IPS-20b (cell line): Measurements from ENCODE around the gene CERS6.
A peak's percentile ranks its signal among the peaks of the same experiment; 100 is the strongest.
"Not testable (repeated sequence)": the region's sequence is repeated elsewhere in the genome, so short reads cannot be mapped to it uniquely, and the experiment has no call there.

ENCODE experiments used
- H3K27ac ChIP-seq: one replicate; pipeline ENCODE4 v1.5.1; 2013; ENCODE audit warnings: low read length
- H3K27me3 ChIP-seq: 2 replicates; pipeline ENCODE4 v1.6.1; 2013; ENCODE audit warnings: mild to moderate bottlenecking, low read length, inconsistent platforms; ENCODE audit not compliant: insufficient read depth
- H3K36me3 ChIP-seq: 2 replicates; pipeline ENCODE4 v1.6.1; 2013; ENCODE audit warnings: low read depth, mild to moderate bottlenecking, inconsistent platforms, low read length, moderate library complexity; ENCODE audit not compliant: insufficient read depth
- H3K4me1 ChIP-seq: 2 replicates; pipeline ENCODE4 v1.6.1; 2013; ENCODE audit warnings: mild to moderate bottlenecking, control low read depth, inconsistent platforms, low read length, moderate library complexity; ENCODE audit not compliant: insufficient read depth
- H3K4me3 ChIP-seq: 2 replicates; pipeline ENCODE4 v1.5.1; 2013; ENCODE audit warnings: mild to moderate bottlenecking, low read length, inconsistent platforms
- H3K9ac ChIP-seq: 2 replicates; pipeline ENCODE4 v1.6.1; 2013; ENCODE audit warnings: low read depth, mild to moderate bottlenecking, inconsistent platforms, low read length, moderate library complexity
- H3K9me3 ChIP-seq: 2 replicates; pipeline ENCODE4 v1.6.1; 2013; ENCODE audit warnings: mild to moderate bottlenecking, low read depth, low read length, inconsistent platforms; ENCODE audit not compliant: insufficient read depth

Gene CERS6

DNA sequence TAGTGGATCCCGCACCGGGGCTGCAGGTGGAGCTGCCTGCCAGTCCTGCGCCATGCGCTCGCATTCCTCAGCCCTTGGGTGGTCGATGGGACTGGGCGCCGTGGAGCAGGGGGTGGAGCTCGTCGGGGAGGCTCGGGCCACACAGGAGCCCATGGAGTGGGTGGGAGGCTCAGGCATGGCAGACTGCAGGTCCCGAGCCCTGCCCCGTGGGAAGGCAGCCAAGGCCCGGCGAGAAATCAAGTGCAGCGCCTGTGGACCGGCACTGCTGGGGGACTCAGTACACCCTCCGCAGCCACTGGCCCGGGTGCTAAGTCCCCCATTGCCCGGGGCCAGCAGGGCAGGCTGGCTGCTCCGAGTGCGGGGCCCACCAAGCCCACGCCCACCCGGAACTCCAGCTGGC, 201.3 kb downstream of the CERS6 start:
- peaks cover 21% of the 10 kb centered on the region for H3K4me1 ChIP-seq
- H3K27ac ChIP-seq, H3K4me3 ChIP-seq, H3K27me3 ChIP-seq, H3K9me3 ChIP-seq, H3K36me3 ChIP-seq, H3K9ac ChIP-seq: not testable (repeated sequence)

DNA sequence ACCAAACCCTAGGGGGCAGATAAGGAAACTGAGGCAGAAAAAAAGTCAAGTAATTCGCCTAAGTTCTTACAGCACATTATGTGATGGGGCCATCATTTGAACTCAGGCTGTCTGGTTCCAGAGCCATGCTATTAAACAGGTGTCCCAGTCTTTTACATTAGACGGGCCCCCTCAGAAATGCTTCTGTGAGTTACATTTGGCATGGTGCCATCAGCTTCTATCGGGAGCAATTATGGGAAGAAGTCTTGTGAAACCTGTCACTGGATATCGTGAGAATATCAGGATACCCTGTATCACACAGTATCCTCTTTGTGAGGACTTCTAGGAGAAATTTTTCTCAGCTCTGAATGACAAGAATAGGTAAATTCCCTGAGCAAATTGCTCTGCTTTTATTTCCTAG, 202.6 kb downstream of the CERS6 start:
- Histone ChIP-seq H3K27ac (no peak overlapping the region), H3K9me3 (no peaks in the 10 kb centered on the region), H3K4me3 (no peak overlapping the region), H3K27me3 (no peaks in the 10 kb centered on the region), H3K4me1 (peaks cover 22% of the 10 kb centered on the region), H3K36me3 (no peaks in the 10 kb centered on the region), H3K9ac (no peak overlapping the region)

DNA sequence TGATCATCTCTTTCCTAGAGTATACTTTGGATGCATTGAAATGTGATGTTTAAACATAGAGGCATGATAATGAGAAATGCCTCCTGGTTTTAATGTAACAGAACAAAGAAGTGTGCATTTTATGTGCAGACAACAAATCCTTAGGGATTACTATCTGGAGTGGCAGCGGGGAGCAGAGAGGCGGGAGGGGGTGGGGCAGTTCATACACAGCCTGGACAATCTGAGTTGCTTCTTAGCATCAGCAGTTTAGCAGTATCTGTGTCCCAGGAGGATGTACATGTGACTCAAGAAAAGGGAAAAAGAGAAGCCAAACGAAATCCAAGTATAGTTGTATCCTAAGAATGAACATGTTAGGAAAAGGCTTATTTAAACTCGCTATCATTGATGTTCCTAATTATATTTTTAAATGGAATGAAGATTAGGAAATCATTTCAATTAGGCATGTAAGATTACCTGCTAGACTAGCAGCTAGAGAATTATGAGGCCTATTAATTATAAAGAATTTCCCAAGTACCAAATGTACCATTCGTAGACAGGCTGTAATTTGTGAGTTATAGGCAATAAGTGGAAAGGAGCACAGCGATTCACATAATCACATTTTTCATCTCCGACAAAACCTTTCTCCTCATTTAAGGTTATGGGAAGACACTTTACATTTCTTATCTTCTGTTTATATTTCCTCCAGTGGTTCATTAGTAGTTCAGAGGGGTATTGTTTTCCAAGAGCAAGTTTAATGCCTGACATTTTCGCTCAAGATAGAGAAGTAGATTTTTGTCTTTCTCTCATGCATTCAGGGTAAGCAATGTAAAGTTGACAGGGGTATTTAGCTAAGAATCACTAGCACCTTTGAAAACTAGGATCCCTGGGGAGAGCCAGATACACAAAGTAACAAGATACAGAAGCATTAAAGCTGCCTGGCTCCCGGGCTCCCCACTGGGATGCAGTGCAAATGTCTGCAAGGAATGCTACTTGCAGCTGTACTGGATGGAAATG, 205.1 kb downstream of the CERS6 start:
- Histone ChIP-seq H3K4me1 (peaks cover 22% of the 10 kb centered on the region; the same call in 1 of the 2 replicates), H3K36me3 (no peaks in the 10 kb centered on the region), H3K4me3 (0 out of 2 replicates have a peak overlapping the region, but pooled peaks have one; percentile 9), H3K27ac (no peak overlapping the region), H3K9me3 (no peaks in the 10 kb centered on the region), H3K9ac (no peak overlapping the region), H3K27me3 (no peaks in the 10 kb centered on the region)

DNA sequence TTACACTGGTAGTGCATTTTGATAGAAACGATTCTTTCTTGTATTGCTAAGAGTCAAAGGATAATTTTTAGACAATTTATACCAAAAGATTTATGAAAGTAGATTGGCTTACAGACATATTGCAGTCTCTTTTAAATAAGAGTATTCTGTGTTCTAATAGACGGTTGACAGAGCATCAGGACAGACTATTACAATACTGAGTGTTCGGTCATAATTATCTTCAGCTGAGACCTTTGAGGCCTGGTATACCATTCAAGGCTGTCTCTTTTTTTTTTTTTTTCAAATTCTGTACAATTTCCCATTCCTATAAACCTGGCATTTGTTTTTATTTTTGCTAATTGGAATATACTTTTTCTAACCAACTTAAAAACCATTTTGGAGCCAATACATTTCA, 205.8 kb downstream of the CERS6 start:
- no peaks in the 10 kb centered on the region for H3K9me3 ChIP-seq
- no peaks in the 10 kb centered on the region for H3K27me3 ChIP-seq
- H3K4me3 ChIP-seq, result 0 out of 2 replicates have a peak overlapping the region, but pooled peaks have one; percentile 9
- no peak overlapping the region for H3K9ac ChIP-seq
- peaks cover 22% of the 10 kb centered on the region; the same call in 1 of the 2 replicates for H3K4me1 ChIP-seq
- no peaks in the 10 kb centered on the region for H3K36me3 ChIP-seq
- H3K27ac ChIP-seq, result no peak overlapping the region

DNA sequence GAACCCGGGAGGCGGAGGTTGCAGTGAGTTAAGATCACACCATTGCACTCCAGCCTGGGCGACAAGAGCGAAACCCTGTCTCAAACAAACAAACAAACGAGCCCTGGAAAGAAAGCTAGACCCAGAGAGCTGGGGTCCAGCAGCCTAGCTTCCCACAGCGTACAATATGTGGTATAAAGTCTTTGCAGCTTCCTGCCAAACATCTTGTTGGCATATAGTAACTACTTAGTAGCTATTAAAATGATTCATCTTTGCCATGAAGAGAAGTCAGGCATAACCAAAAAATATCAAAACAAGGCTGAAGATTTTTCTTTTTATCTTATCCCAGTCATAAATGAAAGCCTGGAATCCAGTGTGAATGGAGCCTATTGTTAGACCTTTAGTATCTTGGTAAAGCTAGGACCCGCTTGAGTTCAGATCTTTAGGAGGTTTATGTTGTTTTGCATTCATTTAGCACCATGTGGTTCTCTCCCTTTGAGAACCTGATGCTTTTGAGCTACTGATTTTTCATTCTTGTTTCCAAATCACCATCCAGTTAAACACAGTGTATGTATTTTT, 206.7 kb downstream of the CERS6 start:
- Histone ChIP-seq H3K9me3 (no peaks in the 10 kb centered on the region), H3K27ac (no peak overlapping the region), H3K36me3 (no peaks in the 10 kb centered on the region), H3K4me3 (no peak overlapping the region), H3K4me1 (peaks cover 22% of the 10 kb centered on the region; the same call in 1 of the 2 replicates), H3K9ac (no peak overlapping the region), H3K27me3 (no peaks in the 10 kb centered on the region)

DNA sequence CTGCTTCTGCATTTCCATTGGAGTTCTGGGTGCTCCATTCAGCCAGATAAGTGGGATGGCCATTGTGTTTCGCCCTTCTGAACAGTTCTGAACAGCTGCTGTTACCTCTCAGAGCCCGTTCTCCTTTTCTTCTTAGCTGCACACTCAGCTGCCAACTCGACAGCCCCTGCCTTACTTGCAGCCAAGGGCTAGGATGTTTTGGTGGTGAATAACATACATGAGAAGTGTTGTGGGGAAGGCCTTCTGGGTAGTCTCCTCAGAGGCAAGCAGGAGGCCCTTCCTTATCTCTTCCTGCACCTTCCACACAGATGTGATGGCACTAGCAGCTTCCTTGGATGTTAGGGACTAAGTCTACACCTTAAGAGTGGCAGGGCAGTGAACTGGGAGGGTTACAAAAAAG, 207.9 kb downstream of the CERS6 start:
- Histone ChIP-seq H3K36me3 (no peaks in the 10 kb centered on the region), H3K9me3 (no peaks in the 10 kb centered on the region), H3K4me3 (no peak overlapping the region), H3K9ac (no peak overlapping the region), H3K27me3 (no peaks in the 10 kb centered on the region), H3K4me1 (peaks cover 22% of the 10 kb centered on the region; the same call in 1 of the 2 replicates), H3K27ac (no peak overlapping the region)

DNA sequence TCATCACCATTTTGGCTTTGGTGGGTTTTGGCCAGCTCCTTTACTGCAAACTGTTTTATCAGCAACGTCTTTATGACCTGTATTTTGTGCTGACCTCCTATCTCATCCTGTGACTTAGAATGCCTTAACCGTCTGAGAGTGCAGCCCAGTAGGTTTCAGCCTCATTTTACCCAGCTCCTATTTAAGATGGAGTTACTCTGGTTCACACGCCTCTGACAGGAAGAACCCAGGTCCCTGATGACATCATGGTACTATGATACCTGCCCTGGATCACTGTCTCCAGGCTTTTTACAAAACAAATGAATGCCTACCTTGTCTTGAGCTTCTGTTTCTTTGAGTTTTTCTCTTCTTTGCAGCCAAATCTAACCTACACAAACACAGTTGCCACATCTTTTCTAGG, 208.6 kb downstream of the CERS6 start:
- not testable (repeated sequence) for H3K4me3 ChIP-seq, H3K9ac ChIP-seq

DNA sequence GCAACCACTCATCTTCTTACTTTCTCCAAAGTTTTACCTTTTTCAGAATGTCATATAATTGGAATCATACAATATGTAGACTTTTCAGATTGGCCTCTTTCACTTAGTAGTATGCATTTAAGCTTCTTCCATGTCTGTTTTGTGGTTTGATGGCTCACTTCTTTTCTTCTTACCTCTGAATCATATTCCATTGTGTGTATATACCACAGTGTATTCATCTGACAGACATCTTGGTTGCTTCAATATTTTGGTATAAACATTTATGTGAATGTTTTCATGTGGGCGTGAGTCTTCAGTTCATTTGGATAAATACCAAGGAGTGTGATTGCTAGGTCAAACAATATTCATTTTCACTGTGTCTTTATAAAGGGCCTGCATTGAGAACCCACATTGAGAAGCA, 210.3 kb downstream of the CERS6 start:
- Histone ChIP-seq H3K27me3 (no peaks in the 10 kb centered on the region), H3K4me3 (no peak overlapping the region), H3K27ac (no peak overlapping the region), H3K36me3 (no peaks in the 10 kb centered on the region), H3K9ac (no peak overlapping the region), H3K9me3 (no peaks in the 10 kb centered on the region), H3K4me1 (peaks cover 10% of the 10 kb centered on the region)

More for the DNA sequence above, 208.6 kb downstream of the CERS6 start:
- H3K9me3 ChIP-seq, H3K27ac ChIP-seq, H3K27me3 ChIP-seq, H3K36me3 ChIP-seq: not testable (repeated sequence)
- H3K4me1 ChIP-seq, result peaks cover 22% of the 10 kb centered on the region

DNA sequence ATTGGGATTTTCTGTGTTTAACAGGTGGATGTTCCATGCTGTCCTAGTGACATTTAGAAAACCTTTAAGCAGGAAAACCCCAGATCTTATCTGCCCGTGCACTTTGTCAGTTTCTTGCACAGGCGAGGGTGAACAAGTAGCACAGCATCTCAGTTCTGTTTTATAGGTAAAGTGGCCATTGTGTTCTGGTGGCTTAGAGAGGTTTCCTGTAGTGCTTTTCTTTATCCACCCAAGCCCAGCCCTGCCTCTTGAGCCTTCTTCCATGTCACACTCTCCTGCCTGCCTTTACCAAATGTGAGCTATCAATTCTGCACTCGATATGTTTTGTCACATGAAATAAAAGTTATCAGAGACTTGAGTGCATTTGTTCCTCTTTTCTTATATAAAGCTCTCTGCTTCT, 211.1 kb downstream of the CERS6 start:
- Histone ChIP-seq H3K36me3 (no peaks in the 10 kb centered on the region), H3K9ac (no peak overlapping the region), H3K27me3 (no peaks in the 10 kb centered on the region), H3K9me3 (no peaks in the 10 kb centered on the region), H3K27ac (no peak overlapping the region), H3K4me3 (no peak overlapping the region), H3K4me1 (peaks cover 4% of the 10 kb centered on the region)

DNA sequence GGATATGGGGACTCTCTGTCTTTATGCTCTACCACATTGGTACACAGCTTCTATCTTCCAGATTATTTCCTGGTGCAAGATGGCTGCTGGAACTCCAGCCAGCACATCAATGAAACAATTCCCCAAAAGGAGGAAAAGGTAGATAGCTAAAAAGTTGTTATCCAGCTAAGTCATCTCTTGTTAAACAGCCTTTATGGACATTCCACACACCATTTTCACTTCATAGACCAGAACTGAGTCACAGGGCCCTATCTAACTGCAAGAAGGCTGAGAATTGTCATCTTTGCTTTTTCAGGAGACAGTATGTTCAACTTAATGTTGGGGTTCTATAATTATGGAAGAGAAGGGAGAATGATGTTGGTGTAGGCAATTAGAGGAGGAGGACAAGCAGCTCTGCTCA, 213.1 kb downstream of the CERS6 start:
- H3K27me3 ChIP-seq, result no peaks in the 10 kb centered on the region
- no peaks in the 10 kb centered on the region; the same call in none of the 2 replicates for H3K4me1 ChIP-seq
- H3K4me3 ChIP-seq, result no peak overlapping the region
- H3K27ac ChIP-seq, result no peak overlapping the region
- H3K36me3 ChIP-seq, result no peaks in the 10 kb centered on the region
- no peaks in the 10 kb centered on the region for H3K9me3 ChIP-seq
- no peak overlapping the region for H3K9ac ChIP-seq

DNA sequence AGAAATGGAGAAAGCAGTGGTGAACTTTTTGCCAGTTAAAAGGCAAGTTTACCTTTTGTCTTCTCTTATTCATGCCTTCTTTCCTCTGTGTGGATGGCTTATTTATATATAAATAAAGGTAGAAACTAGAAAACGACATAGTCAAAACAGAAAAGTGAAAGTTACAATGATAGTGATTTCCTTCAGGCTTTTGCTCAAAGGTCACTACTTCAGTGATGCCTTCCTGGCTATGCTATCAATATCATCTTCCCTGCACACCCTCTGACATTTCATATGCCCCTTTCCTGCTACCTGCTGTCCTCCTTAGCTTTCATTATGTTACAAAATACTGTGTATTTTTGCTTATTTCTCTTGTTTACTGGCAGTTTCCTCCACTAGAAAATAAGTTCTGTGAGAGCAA, 214.4 kb downstream of the CERS6 start:
- Histone ChIP-seq H3K27ac (no peak overlapping the region), H3K9ac (no peak overlapping the region), H3K27me3 (no peaks in the 10 kb centered on the region), H3K4me1 (no peaks in the 10 kb centered on the region; the same call in none of the 2 replicates), H3K36me3 (no peaks in the 10 kb centered on the region), H3K9me3 (no peaks in the 10 kb centered on the region), H3K4me3 (no peak overlapping the region)

DNA sequence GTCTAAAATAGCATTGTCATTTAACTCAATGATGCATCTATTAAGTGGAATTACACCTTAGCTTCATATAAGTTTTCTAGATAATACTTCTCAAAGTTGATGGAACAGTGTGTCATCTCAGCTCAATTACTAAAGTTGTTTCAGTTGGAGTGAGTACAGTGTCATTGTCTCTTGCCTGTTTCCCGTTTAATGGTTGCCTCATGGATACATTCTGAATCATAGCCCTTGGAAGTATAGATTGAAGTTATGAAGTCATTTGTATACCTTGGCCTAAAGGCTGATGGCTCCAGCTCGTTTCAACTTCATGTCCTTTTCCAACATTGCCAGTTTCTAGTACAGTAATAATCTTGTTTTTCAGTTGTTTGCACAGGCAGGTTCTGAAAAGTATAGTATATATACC, 215.9 kb downstream of the CERS6 start:
- Histone ChIP-seq H3K4me3 (no peak overlapping the region), H3K36me3 (no peaks in the 10 kb centered on the region), H3K27me3 (no peaks in the 10 kb centered on the region), H3K9ac (no peak overlapping the region), H3K9me3 (no peaks in the 10 kb centered on the region), H3K27ac (no peak overlapping the region), H3K4me1 (no peaks in the 10 kb centered on the region; the same call in none of the 2 replicates)
